Suprapubic skin (tissue), 4 donors: ENCODE measurements around the gene PRDM9.

ENCODE experiments used
- CTCF ChIP-seq, 2 donors: fragments of 200-600 bp in 1 of 2; fragments of 450-650 bp in 1 of 2; sonication (generic) in 1 of 2; IDR thresholded peaks; one replicate each; pipeline ENCODE4 v1.5.1; 2016 to 2019; ENCODE audit warnings: antibody characterized with exemption in 2 of 2, mild to moderate bottlenecking in 1 of 2, moderate library complexity in 1 of 2
- POLR2A ChIP-seq, 2 donors: fragments of 450-650 bp; IDR thresholded peaks; one replicate each; pipeline ENCODE4 v1.6.1; 2017; ENCODE audit warnings: antibody characterized with exemption in 2 of 2, mild to moderate bottlenecking in 2 of 2, moderate library complexity in 2 of 2
- POLR2AphosphoS5 ChIP-seq, 3 donors: sonication (generic); formaldehyde crosslinking; IDR thresholded peaks; one replicate each; pipeline ENCODE4 v1.6.1; 2017; ENCODE audit warnings: antibody characterized with exemption in 3 of 3

- no peak for TF ChIP-seq CTCF (IDR thresholded peaks at IDR 0.05)
- TF ChIP-seq POLR2AphosphoS5 (IDR thresholded peaks at IDR 0.05) = no peak
- TF ChIP-seq POLR2A (IDR thresholded peaks at IDR 0.05) = no peak
Measured at GRCh38 chr5:23523998-23524397, 16.6 kb downstream of the PRDM9 start.
